HTERT RPE-1 (cell line): ENCODE measurements around the gene S100A1.

Source experiments
- in situ Hi-C: fragments of 300-500 bp; cut with MboI; formaldehyde crosslinking; loops from 4 replicates; pipeline ENCODE4 v1.14.3; 2020; ENCODE audit warnings: low sequenced_read_pairs

S100A1 gene

DNA sequence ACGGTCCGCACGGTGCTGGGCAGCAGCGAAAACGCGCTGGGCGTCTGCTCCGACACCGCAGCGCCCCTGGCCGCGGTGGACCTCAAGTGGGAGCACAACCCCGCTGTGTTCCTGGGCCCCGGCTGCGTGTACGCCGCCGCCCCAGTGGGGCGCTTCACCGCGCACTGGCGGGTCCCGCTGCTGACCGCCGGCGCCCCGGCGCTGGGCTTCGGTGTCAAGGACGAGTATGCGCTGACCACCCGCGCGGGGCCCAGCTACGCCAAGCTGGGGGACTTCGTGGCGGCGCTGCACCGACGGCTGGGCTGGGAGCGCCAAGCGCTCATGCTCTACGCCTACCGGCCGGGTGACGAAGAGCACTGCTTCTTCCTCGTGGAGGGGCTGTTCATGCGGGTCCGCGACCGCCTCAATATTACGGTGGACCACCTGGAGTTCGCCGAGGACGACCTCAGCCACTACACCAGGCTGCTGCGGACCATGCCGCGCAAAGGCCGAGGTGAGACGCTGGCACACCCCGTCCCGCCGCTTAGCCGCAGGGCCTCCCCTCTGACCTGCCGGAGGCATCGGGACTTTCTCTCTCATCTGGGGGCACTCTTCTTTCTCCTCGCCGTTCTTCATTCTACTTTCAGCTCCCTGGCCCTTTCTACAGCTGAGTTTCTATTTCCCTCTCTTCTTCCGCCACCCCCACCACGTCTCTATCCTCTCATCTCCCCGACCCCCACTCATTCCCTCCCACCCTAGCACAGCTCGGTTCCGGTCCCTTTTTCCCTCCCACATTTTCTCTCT, 51.3 kb downstream of the S100A1 start:
- in situ Hi-C loops: no loop called here

DNA sequence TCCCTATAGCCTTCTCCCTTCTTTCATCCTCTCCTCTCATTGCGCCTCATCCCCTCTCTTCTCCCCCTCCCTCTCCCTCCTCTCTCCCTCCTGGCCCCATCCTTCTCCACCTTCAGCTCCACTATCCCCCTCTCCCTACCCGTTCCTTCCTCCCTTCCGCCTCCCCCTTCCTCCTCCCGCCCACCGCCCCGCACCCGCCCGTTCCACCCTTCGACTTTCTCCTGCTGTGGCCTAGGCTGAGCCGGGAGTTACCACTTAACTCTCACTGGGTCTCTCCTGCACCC, 51.8 kb downstream of the S100A1 start:
- in situ Hi-C loops: no loop called here
